HepG2 (cell line): ENCODE results near the gene TFEB. TPM values are rescaled to one million over a fixed set of nuclear protein-coding genes. Genes with fewer than 3 reads are reported as not detected.

Source experiments
- ARNT2 ChIP-seq: sonication (generic); formaldehyde crosslinking; IDR thresholded peaks from 2 replicates; pipeline ENCODE4 v1.8.0; 2022; ENCODE audit warnings: mild to moderate bottlenecking, low read depth, missing genetic modification reagents, moderate library complexity
- FOSL2 ChIP-seq: sonication (generic); formaldehyde crosslinking; IDR thresholded peaks from 2 replicates; pipeline ENCODE4 v1.4.0; 2020; ENCODE audit warnings: missing genetic modification reagents
- FOXA3 ChIP-seq: IDR thresholded peaks from 2 replicates; pipeline ENCODE4 v1.6.1; 2016; ENCODE audit warnings: missing genetic modification reagents, missing compliant biosample characterization
- NAIF1 ChIP-seq: sonication (generic); formaldehyde crosslinking; IDR thresholded peaks from 2 replicates; pipeline ENCODE4 v1.5.0; 2020; ENCODE audit warnings: mild to moderate bottlenecking, missing genetic modification reagents, borderline replicate concordance
- SIN3A ChIP-seq: IDR thresholded peaks from 2 replicates; pipeline ENCODE4 v1.6.1; 2011; ENCODE audit warnings: low read depth, mild to moderate bottlenecking, control low read depth, low read length, borderline replicate concordance
- SYNCRIP ChIP-seq: fragments of 200-400 bp; formaldehyde crosslinking; IDR thresholded peaks from 2 replicates; pipeline ENCODE4 v1.6.1; 2018; ENCODE audit warnings: mild to moderate bottlenecking, low read depth, low read length; ENCODE audit not compliant: insufficient read depth
- ZFP90 ChIP-seq: sonication (generic); formaldehyde crosslinking; IDR thresholded peaks from 2 replicates; pipeline ENCODE4 v1.8.0; 2022; ENCODE audit warnings: missing genetic modification reagents, mild to moderate bottlenecking, inconsistent platforms, borderline replicate concordance
- ZNF33A ChIP-seq: sonication (generic); formaldehyde crosslinking; IDR thresholded peaks from 2 replicates; pipeline ENCODE4 v1.5.1; 2020; ENCODE audit warnings: missing genetic modification reagents, mild to moderate bottlenecking, moderate library complexity, borderline replicate concordance
- ZNF496 ChIP-seq: sonication (generic); formaldehyde crosslinking; IDR thresholded peaks from 2 replicates; pipeline ENCODE4 v1.8.1; 2023; ENCODE audit warnings: mild to moderate bottlenecking, moderate library complexity, missing genetic modification reagents; ENCODE audit not compliant: insufficient replicate concordance
- ZNF614 ChIP-seq: IDR thresholded peaks from 2 replicates; pipeline ENCODE4 v1.6.1; 2018; ENCODE audit warnings: missing biosample characterization, missing genetic modification reagents, inconsistent platforms, borderline replicate concordance
- ZNF782 ChIP-seq: sonication (generic); formaldehyde crosslinking; IDR thresholded peaks from 2 replicates; pipeline ENCODE4 v1.4.0; 2020; ENCODE audit warnings: missing genetic modification reagents, mild to moderate bottlenecking, borderline replicate concordance
- polyA plus RNA-seq, 8 experiments: library from polyadenylated mRNA; depleted of rRNA in 3 of 8; stranded (reverse) in 7 of 8; unstranded in 1 of 8; fragments of >200 nt; fragmentation: Illumina TruSeq in 4 of 8; extraction: Trizol in 4 of 8; gene quantifications; 2 replicates each; pipeline versions ENCODE4 v1.2.1 to v1.2.3, GENCODE V29; 2011 to 2016; ENCODE audit warnings: low read depth in 4 of 8, missing spikeins in 1 of 8, mixed read lengths in 1 of 8; ENCODE audit not compliant: insufficient read depth in 1 of 8
- total RNA-seq, 5 experiments: library from RNA; depleted of rRNA; stranded (reverse); fragments of >200 nt; fragmentation: Illumina TruSeq; extraction: Trizol; gene quantifications; 2 replicates each; pipeline ENCODE4 v1.2.3, GENCODE V29; 2016; ENCODE audit warnings: low read depth in 1 of 5
- TF ChIP-seq, protein P1 (sequence below): IDR thresholded peaks from 2 replicates; pipeline ENCODE4 v1.6.1; 2018; ENCODE audit warnings: missing genetic modification reagents, mild to moderate bottlenecking, missing compliant biosample characterization
- TF ChIP-seq, protein P2 (sequence below): sonication (generic); formaldehyde crosslinking; IDR thresholded peaks from 2 replicates; pipeline ENCODE4 v1.9.0; 2022; ENCODE audit warnings: missing genetic modification reagents, mild to moderate bottlenecking, borderline replicate concordance
- TF ChIP-seq, protein P3 (sequence below): sonication (generic); formaldehyde crosslinking; IDR thresholded peaks from 2 replicates; pipeline ENCODE4 v1.8.1; 2023; ENCODE audit warnings: mild to moderate bottlenecking, missing genetic modification reagents

TFEB gene
- total and polyA plus RNA-seq, 2 of the 13 experiments (the other 11 are each of a cell fraction or from before 2014, with no cell fraction given) = 13.3 to 18.7 TPM

DNA sequence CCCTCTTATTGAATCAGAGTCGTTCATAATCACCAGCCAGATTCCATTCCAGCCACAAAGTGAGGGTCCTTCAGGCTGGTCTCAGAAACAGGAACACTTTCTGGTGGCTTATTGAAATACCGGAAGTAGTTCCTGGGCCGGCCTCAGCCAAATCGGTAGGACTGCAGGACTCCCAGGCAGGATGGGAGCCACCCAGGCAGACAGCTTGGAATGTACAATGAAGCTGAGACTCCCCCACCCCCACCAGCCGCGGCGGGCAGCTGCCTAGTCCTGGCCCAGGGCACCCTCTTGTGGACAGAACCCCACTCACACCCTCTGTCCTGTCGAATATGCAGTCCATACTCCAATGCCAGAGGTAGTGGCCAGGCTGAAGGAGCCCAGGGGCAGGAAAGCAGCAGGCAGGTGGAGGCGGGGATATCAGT lies 53.3 kb downstream of the TFEB start (continued):
- TF ChIP-seq NAIF1 = no peak; the same call in 1 of the 2 replicates
- TF ChIP-seq SIN3A = no peak
- no peak for TF ChIP-seq SYNCRIP
- TF ChIP-seq ZNF614 = peak; percentile 67; the same call in 1 of the 2 replicates
- TF ChIP-seq ZFP90 (CRISPR knock-in tag) = no peak
- no peak for TF ChIP-seq ZNF496 (CRISPR knock-in tag)
- TF ChIP-seq, protein P1, sequence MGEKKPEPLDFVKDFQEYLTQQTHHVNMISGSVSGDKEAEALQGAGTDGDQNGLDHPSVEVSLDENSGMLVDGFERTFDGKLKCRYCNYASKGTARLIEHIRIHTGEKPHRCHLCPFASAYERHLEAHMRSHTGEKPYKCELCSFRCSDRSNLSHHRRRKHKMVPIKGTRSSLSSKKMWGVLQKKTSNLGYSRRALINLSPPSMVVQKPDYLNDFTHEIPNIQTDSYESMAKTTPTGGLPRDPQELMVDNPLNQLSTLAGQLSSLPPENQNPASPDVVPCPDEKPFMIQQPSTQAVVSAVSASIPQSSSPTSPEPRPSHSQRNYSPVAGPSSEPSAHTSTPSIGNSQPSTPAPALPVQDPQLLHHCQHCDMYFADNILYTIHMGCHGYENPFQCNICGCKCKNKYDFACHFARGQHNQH (CRISPR knock-in tag) = peak; percentile 53; the same call in 1 of the 2 replicates
- TF ChIP-seq ARNT2 (CRISPR knock-in tag) = no peak
- peak; percentile 30; the same call in 1 of the 2 replicates for TF ChIP-seq FOSL2 (CRISPR knock-in tag)
- TF ChIP-seq ZNF33A (CRISPR knock-in tag) = no peak
- TF ChIP-seq ZNF782 (CRISPR knock-in tag) = no peak
- TF ChIP-seq, protein P2, sequence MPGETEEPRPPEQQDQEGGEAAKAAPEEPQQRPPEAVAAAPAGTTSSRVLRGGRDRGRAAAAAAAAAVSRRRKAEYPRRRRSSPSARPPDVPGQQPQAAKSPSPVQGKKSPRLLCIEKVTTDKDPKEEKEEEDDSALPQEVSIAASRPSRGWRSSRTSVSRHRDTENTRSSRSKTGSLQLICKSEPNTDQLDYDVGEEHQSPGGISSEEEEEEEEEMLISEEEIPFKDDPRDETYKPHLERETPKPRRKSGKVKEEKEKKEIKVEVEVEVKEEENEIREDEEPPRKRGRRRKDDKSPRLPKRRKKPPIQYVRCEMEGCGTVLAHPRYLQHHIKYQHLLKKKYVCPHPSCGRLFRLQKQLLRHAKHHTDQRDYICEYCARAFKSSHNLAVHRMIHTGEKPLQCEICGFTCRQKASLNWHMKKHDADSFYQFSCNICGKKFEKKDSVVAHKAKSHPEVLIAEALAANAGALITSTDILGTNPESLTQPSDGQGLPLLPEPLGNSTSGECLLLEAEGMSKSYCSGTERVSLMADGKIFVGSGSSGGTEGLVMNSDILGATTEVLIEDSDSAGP = 0 out of 2 replicates have a peak, but pooled peaks have one; percentile 55
- TF ChIP-seq, protein P3, sequence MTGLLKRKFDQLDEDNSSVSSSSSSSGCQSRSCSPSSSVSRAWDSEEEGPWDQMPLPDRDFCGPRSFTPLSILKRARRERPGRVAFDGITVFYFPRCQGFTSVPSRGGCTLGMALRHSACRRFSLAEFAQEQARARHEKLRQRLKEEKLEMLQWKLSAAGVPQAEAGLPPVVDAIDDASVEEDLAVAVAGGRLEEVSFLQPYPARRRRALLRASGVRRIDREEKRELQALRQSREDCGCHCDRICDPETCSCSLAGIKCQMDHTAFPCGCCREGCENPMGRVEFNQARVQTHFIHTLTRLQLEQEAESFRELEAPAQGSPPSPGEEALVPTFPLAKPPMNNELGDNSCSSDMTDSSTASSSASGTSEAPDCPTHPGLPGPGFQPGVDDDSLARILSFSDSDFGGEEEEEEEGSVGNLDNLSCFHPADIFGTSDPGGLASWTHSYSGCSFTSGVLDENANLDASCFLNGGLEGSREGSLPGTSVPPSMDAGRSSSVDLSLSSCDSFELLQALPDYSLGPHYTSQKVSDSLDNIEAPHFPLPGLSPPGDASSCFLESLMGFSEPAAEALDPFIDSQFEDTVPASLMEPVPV (CRISPR knock-in tag) = no peak; the same call in 1 of the 2 replicates
- TF ChIP-seq FOXA3 (CRISPR knock-in tag) = peak; percentile 42; the same call in 1 of the 2 replicates
- TF ChIP-seq, all 625 proteins: peak for 113
